ENCODE results near the gene LDLRAP1.

LDLRAP1 gene

GRCh38 chr1:25544243-25544764 lies 898 bp downstream of the LDLRAP1 start:
- DNase-seq (ENCODE audit: low read depth in 2 of 2) = no peak

- no peak for DNase-seq (ENCODE audit: low read depth in 2 of 2)
Measured at GRCh38 chr1:25544819-25545218, 1.4 kb downstream of the LDLRAP1 start.

GRCh38 chr1:25545767-25546166 lies 2.4 kb downstream of the LDLRAP1 start:
- DNase-seq (ENCODE audit: low read depth in 2 of 2) = no peak

GRCh38 chr1:25546193-25546592 lies 2.8 kb downstream of the LDLRAP1 start:
- DNase-seq (ENCODE audit: low read depth in 2 of 2) = no peak

GRCh38 chr1:25548601-25549000 lies 5.2 kb downstream of the LDLRAP1 start:
- no peak for DNase-seq (ENCODE audit: low read depth in 2 of 2)

- DNase-seq (ENCODE audit: low read depth in 2 of 2) = peak; percentile 65 to 85
Measured at GRCh38 chr1:25549273-25550154, 6.1 kb downstream of the LDLRAP1 start.

- DNase-seq (ENCODE audit: low read depth in 2 of 2) = no peak
Measured at GRCh38 chr1:25550155-25550506, 6.7 kb downstream of the LDLRAP1 start.

GRCh38 chr1:25550683-25551310 lies 7.4 kb downstream of the LDLRAP1 start:
- DNase-seq (ENCODE audit: low read depth in 2 of 2) = no peak

GRCh38 chr1:25553749-25554429 lies 10.5 kb downstream of the LDLRAP1 start:
- DNase-seq (ENCODE audit: low read depth in 2 of 2) = no peak

GRCh38 chr1:25554430-25554780 lies 11.0 kb downstream of the LDLRAP1 start:
- DNase-seq (ENCODE audit: low read depth in 2 of 2) = no peak

- DNase-seq (ENCODE audit: low read depth in 2 of 2) = no peak
Measured at GRCh38 chr1:25554886-25555752, 11.7 kb downstream of the LDLRAP1 start.

GRCh38 chr1:25555753-25556092 lies 12.3 kb downstream of the LDLRAP1 start:
- DNase-seq (ENCODE audit: low read depth in 2 of 2) = no peak

GRCh38 chr1:25556132-25556670 lies 12.8 kb downstream of the LDLRAP1 start:
- DNase-seq (ENCODE audit: low read depth in 2 of 2) = no peak

- no peak for DNase-seq (ENCODE audit: low read depth in 2 of 2)
Measured at GRCh38 chr1:25556791-25557476, 13.5 kb downstream of the LDLRAP1 start.

GRCh38 chr1:25557543-25557942 lies 14.1 kb downstream of the LDLRAP1 start:
- no peak for DNase-seq (ENCODE audit: low read depth in 2 of 2)

GRCh38 chr1:25559031-25559430 lies 15.6 kb downstream of the LDLRAP1 start:
- no peak for DNase-seq (ENCODE audit: low read depth in 2 of 2)

- DNase-seq (ENCODE audit: low read depth in 2 of 2) = no peak
Measured at GRCh38 chr1:25560001-25560400, 16.6 kb downstream of the LDLRAP1 start.

- no peak for DNase-seq (ENCODE audit: low read depth in 2 of 2)
Measured at GRCh38 chr1:25560788-25561187, 17.4 kb downstream of the LDLRAP1 start.

GRCh38 chr1:25561421-25562100 lies 18.2 kb downstream of the LDLRAP1 start:
- no peak for DNase-seq (ENCODE audit: low read depth in 2 of 2)

All from stimulated activated CD4-positive, alpha-beta T cell treated with anti-CD3 and anti-CD28 coated beads, Interleukin-15, amount 100 ng/mL, for 48 hours (primary cell).